HG03571 (cell line): ENCODE data around the gene CPNE9.

ENCODE experiments used
- ATAC-seq: cut with Tn5 transposase; IDR thresholded peaks from one replicate; pipeline ENCODE4 v1.9.1; 2021; ENCODE audit not compliant: unreplicated experiment

Gene CPNE9, protein sequence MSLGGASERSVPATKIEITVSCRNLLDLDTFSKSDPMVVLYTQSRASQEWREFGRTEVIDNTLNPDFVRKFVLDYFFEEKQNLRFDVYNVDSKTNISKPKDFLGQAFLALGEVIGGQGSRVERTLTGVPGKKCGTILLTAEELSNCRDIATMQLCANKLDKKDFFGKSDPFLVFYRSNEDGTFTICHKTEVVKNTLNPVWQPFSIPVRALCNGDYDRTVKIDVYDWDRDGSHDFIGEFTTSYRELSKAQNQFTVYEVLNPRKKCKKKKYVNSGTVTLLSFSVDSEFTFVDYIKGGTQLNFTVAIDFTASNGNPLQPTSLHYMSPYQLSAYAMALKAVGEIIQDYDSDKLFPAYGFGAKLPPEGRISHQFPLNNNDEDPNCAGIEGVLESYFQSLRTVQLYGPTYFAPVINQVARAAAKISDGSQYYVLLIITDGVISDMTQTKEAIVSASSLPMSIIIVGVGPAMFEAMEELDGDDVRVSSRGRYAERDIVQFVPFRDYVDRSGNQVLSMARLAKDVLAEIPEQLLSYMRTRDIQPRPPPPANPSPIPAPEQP

DNA sequence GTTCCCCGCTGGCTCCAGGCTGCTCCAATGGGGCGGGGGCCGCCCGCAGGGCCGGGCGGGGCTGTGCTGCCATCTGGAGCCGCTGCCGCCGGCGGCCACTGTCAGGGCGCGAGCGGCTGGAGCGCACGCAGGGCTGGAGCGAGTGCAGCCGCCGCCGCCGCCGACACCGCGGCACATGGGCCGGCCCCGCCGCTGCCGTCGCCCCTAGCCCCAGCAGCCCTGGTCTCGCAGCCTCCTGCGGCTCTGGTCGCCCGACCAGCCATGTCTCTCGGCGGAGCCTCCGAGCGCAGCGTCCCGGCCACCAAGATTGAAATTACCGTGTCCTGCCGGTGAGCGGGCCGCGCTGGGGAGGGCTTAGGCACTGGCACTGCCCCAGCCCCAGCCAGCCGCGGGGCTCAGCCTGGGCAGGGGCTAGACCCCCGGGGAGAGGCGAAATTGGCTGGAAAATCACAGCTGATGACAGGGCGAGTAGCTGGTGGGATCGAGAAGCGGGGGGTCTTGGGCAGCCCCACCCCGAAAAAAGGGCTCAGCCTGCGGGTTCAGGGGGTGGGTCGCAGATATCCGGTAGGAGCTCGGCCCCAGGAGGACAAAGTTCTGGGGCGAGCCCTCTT is at the start of gene CPNE9:
TSS of gene CPNE9 (plus strand) at position 98 of the 611 bp plus-strand sequence. CDS start at position 262, 164 bp downstream.
- no peak for ATAC-seq

DNA sequence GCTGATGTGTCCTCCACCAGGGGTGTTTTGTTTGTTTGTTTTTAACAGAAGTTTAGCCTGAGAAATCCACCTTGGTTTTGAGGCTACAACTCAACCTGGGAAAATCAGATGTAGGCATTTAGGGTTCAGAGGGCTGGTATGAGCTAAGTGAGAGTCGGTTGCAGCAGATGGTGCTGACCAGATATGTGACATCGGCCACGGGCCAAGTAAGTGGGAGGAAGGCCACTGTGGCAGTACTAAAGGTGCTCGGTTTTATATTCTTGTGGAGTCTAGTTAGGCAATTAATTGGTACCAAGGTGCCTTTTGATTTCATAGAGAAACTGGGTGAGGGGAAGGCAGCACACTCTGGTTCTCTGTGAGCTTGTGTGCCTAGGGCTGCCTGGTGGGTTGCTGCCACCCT is 43.8 kb upstream of the CPNE9 start:
- no peak for ATAC-seq

- ATAC-seq: no peak
These were observed 42.7 kb upstream of the CPNE9 start for GRCh38 chr3:9660972-9661371.

GRCh38 chr3:9664119-9664751 is 39.4 kb upstream of the CPNE9 start:
- no peak for ATAC-seq

GRCh38 chr3:9666704-9667445 is 36.8 kb upstream of the CPNE9 start:
- no peak for ATAC-seq

- no peak for ATAC-seq
These were observed 34.4 kb upstream of the CPNE9 start for GRCh38 chr3:9669277-9669676.

- no peak for ATAC-seq
These were observed 33.8 kb upstream of the CPNE9 start for GRCh38 chr3:9669720-9670432.

DNA sequence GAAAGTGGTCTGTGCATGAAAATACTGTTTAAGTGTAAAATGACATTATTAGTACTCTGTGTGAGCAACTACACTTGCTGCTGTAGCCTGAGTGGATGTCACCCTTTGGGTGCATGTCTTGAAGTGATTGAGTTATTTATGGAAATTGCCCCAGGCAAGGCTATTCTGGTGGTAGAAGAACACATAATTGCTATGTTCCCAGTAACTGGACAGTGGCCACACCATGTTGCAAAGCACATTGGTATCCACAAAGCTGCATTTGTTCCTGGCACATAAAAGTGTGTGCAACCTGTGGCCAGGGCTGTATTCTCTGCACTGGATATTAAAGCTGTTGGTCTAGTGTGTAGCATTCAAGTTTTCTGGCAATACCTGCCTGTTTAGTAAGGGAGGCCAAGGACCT is 30.6 kb upstream of the CPNE9 start:
- no peak for ATAC-seq

GRCh38 chr3:9673752-9674151 is 29.9 kb upstream of the CPNE9 start:
- no peak for ATAC-seq

DNA sequence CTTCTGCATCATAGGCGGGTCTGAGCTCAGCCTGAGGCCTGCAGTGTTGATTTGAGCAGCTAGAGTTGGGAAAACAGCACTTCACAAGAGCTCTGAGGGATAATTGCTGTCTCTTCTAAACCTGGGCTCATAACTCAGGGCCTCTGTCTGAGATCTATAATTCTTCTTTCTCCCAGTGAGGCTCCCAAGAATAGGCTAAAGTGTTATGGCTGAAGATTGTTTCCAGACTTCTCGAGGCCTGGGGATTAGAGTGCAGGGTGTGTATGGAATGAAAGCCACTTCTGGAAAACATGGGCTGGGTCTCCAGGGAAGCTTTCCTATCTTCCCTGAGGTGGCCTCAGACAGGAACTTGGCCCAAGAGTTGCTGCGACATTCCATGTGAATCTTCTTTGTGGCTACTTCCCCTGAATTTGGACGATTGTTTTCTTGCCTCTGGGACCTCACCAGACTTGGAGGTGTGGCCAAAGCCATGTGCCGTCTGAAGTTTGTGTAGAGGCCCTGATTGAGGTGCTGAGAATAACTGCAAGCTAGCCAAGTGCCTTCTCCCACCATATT is 27.8 kb upstream of the CPNE9 start:
- ATAC-seq: no peak

GRCh38 chr3:9676785-9677184 is 26.8 kb upstream of the CPNE9 start:
- ATAC-seq: no peak

GRCh38 chr3:9678493-9678892 is 25.1 kb upstream of the CPNE9 start:
- ATAC-seq: no peak

DNA sequence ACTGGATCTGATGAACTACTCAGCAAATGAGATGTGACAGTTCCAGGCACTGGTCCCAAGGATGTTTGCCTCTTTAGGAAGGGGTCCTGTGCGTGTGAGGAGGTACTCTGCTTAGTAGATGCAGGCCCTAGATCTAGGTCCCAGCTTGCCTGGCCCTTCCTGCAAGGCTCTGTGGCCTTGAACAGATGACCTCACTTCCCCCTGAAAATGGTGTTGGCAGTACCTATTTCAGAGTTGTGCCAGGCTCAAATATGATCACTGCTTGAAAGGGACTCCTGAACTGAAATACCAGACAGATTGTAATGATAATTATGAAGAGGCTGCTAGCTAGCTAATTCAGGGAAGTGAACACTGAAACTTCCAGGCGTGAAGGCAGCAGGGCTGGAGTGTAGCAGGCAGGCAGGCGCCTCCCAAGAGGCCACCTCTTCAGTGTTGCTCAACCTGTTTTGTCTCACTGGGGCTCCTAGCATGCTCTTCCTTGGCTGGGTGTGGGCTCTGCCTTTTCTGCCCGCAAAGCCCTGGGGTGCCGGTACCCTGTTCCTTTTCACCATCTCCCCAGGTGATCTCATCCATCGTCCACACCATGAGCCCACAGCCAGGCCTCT is 24.1 kb upstream of the CPNE9 start:
- no peak for ATAC-seq

DNA sequence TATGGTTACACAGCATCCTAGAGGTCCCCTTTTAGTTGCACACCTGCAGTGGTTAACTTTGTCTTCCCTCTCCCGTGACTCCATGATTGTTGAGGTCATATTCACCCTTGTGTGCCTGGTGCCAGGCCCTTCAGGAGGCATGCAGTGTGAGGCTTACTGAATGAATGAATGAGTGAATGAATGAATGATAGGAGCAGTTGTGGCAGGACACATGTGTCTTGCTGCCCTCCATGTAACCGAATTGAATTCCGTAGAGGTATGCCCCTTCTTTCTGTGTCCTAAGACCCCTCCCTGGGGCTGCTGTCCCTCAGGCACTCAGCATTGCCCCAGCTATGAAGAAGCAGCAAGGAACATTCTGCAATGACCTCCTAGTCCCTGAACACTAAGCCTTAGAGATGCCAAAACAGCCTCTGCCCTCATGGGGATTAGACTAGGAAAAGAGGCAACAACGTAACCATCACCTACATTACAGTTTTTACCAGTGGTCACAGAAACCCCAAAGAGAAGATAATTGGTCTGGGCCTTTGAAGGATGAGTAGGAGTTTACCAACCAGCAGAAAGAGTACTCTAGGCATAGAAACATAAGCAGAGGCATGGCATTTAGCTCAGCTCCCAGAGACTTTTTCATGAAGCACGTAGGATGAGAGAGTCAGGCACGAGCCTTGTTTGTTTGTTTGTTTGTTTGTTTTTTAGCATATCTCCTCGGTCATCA is 22.5 kb upstream of the CPNE9 start:
- ATAC-seq: no peak

- no peak for ATAC-seq
These were observed 21.9 kb upstream of the CPNE9 start for GRCh38 chr3:9681723-9682081.

GRCh38 chr3:9682096-9682495 is 21.5 kb upstream of the CPNE9 start:
- no peak for ATAC-seq

GRCh38 chr3:9683426-9683825 is 20.2 kb upstream of the CPNE9 start:
- no peak for ATAC-seq

GRCh38 chr3:9685216-9686049 is 18.2 kb upstream of the CPNE9 start:
- ATAC-seq: no peak
